Activated CD8-positive, alpha-beta memory T cell treated with anti-CD3 and anti-CD28 coated beads, Interleukin-2, amount 50 U/mL, for 24 hours (primary cell): Measurements from ENCODE around the gene HDAC3.
"Not testable (repeated sequence)": the region's sequence is repeated elsewhere in the genome, so short reads cannot be mapped to it uniquely, and the experiment has no call there.

Experiments
- DNase-seq: peaks from one replicate; pipeline ENCODE4 v3.0.0-alpha.2; 2020; ENCODE audit errors: extremely low read depth

Gene HDAC3

DNA sequence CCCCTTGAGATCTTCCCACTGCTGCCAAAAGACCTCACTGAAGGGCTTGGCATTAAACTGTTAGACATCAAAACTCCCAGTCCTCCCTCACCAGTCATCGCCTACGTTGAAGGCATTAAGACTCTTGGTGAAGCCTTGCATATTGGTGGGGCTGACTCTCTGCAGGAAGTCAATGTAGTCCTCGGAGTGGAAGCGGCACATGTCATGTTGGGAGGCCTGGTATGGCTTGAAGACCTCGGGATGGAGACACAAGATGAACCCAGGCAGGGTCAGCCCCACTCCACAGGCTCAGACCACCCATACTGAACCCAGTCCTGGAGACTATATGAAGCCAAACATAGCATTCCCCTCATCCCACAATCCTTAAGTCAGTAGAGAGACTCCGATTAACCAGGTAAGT, 1.9 kb downstream of the HDAC3 start:
- DNase-seq: no peak

DNA sequence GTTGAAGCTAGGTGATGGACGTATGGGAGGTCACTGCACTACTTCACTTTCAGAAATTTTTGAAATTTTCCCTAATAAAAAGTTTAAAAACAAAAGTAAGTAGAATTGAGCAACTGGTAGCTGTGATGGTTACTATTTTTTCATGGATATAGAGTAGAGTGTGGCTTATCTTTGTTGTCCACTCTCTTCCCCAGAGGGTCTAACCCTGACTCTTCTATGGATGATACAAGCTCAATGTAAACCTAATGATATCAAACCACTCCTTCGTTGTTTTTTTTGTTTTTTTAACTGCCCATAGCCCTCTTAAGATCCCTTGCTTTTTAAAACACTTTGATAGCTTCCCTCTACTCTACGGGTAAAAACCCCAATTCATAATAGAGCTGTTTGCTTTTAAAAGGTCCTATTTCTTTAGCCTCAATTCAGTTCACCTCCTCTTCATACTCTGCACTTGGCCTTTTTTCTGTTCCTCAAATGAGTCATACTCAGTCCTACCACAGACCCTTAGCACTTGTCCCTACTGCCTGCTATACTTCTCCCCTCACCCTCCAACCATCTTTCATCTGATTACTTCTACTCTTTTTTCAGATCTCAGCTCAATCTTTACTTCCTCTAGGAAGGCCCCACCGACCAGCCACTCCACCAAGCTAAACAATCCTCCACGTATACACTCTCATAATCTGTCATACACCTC, 2.6 kb downstream of the HDAC3 start:
- DNase-seq: no peak

DNA sequence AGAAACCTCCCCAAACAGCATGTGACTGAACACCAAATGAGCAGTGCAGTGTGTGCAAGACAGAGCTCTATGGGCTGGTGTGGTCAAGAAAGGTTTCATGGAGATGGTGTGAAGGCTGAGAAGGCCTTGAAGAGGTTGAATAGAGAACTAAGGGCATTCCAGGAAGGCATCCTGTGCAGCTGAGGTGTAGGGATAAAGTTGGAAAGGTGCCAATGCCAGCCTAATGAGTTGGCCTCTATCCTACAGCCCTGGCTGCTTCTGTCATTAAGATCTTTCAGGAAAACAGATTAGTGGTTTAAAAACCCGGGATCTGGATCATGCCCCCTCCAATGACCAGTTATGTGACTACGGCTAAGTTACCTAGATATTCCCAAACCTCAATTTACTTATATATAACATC, 4.0 kb downstream of the HDAC3 start:
- no peak for DNase-seq

DNA sequence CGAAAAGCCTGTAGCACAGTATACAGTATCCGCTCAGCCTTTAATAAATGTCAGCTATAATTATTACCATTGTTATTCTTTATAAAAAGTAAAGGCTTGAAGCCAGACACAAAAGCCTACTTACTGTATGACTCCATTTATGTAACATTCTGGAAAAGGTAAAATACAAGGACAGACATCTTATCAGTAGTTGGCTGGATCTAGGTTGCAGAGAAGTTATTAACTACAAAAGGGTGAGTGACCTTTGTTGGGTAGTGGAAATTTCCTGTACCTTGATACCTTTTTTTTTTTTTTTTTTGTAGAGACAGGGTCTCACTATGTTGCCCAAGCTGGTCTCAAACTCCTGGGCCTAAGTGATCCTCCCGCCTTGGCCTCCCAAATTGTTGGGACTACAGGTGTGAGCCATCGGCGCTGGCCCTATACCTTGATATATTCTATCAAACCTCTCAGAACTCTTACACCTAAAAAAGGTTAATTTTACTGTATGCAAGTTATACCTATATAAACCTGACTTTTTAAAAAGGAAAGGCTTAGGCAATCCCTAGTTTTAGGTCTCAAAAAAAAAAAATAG, 6.0 kb downstream of the HDAC3 start:
- no peak for DNase-seq

DNA sequence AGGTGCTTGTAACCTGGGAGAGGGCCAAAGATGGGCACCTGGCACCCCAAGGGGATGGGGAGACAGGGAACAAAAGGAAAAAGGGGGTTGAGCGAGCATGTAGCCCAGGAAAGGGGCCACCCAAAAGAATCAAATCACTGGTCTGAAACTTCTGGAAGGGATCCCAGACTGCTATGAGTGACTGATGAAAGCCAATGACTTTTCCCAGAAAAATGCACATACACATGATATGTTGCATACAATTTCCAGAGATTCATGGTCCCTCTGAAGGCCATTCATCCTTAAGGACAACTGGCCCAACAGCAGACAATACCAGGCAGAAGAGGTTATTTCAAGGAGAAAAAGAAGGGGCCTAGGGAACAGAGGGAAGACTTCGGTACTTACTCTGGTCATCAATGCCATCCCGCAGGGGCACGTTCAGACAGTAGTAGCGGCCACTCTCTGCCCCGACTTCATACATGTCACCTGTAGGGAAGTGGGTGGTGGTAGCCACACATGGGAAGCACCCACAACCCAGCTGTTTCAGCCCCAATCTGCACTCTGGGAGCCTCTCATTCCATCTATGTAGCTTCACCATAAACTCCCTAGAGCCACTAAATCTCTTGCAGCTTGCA, 8.4 kb downstream of the HDAC3 start:
- no peak for DNase-seq

DNA sequence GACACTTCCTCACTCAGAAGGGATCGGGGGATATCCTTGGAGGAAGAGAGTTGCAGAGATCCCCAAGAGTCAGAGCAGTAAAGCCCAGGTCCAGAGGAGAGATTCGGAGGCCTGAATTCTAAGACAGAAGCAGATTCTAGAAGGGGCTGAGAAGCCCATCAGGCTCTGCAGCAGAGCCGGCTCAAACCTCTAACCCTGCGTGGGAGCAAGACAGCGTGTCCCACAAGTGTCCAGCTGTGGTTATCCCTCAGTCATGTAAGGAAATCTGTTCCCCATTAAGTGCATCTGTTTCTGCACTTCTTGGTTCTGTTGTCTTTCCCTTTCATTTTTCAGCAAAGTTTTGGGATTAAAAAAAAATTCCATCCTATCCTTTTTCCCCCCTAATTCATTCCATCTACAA, 13.0 kb downstream of the HDAC3 start:
- DNase-seq: no peak

DNA sequence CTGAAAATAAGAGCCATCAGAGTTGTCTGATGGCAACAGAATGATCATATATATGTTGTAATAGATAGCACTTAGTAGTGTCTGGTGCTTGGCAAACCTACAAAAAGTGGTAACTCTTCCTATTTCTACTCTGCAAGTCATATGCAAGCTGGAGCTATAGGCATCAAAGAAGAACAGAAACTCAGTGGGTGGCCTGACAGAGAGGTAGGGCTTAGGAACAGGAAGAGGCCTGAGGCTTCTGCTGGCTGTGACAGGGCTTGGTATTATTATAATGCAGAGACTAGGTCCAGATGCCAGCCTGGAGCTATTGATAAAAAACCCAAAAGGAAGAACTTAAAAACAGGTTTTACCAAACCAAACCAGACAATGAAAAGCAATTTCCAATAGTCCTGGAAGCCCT, 13.5 kb downstream of the HDAC3 start:
- DNase-seq: no peak

DNA sequence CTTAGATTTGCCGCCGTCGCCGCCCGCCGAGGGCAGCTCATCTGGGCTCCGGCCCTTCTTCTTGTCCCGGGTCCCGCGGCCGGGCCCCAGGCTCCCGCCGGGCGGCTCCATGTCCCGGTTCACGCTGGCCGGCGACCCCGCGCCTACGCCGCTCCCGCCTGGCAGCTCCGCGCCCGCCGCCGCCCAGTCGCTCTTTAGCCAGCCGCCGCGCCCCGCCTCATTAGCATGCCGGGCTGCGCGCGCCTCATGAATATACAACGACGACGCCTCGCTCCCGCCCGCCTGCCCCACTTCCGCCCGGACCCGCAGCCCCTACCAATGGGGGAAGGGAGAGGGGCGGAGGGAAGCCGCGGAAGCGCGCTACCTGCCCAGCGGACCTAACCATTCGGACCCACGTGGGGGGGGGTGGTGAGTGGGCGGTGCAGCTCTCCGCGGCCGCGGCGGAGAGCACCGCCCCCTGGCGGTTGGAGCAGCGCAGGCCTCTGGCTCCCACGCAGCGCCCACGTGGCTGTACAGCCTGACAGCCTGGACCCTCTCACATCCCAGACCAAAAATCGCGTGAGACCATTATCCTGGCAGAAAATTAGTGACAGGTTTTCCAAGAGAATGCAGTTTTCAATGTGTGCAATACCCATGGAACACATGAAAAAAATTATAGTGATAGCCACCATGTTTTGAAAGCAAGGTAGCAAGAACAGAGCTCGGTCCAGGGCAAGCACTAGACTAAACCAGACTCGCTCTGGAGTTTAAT, 17.7 kb downstream of the HDAC3 start, which contains the start of gene DIAPH1:
Gene DIAPH1, minus strand, starts transcription at position 197 of the 751 bp plus-strand sequence. Its CDS starts 86 bp downstream, at position 111.
- peak; percentile 96 for DNase-seq

DNA sequence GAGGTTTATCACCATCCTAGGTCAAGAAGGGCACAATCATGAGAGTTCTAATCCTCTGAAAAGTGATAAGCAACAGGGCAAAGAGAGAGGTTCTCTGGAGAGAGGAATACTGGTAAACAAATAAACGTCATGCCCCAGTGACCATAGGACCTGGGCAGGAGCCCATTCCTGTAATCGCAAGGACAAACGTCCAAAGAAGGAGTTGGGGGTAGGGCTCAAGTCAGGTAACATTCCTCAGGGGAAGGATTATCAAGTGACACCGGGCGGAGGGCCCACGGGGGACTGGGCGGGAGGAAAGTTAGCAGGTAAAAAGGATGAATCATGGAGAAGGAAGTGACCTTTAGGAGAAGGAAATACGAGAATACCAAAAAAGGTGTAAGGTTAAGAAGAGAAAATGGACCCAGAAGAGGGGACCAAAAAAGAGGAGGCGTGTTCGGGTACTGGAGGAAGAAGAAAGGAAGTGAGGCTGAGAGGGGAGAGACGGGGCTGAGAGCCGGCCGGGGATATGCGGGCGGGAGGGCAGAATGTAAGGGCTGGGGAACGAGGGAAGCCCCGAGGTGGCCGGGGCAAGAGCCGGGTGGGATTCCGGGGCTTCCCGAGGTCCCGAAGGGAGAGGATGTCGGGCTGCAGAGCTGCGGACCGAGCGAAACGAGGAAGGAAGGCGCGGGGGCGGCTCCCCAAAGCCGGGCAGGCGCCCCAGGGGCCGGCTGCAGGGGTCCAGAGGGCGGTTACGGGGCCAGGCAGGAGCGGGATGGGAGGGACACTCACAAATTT, 18.4 kb downstream of the HDAC3 start:
- peak; percentile 26 for DNase-seq

DNA sequence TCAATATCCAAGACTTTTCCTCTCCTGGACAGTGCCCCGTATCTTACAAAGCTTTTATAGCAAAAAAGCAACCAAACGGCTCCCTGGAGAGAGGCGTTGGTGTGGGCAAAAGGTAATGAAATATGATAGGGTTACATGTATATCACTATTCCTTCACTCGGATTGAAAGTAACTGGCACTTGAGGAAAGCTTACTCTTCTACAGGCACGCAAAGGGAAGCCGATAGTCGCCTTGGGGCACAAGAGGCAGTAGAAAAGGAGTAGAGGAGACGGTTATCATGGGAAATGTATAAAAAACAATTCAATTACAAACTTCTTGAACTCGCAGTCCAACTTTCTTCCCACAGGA, 19.0 kb downstream of the HDAC3 start:
- no peak for DNase-seq

DNA sequence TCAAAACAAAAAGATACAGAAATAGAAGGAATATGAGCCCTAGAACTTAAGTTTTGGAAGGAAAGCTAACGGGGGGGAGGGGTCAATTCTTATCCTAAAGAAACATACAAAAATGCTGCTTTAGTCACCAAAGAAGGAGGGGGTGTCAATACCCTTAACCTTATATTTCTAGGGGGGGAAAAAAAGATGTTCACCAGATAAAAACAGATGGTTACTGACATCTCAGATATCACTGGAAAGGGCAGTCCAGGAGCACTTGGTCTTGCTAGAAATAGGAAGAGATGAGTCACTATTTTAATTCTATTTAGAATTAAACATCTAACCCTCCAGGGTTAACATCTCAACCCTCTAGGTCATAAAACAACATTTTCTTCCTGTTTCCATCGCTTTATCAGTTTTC, 19.5 kb downstream of the HDAC3 start:
- no peak for DNase-seq

DNA sequence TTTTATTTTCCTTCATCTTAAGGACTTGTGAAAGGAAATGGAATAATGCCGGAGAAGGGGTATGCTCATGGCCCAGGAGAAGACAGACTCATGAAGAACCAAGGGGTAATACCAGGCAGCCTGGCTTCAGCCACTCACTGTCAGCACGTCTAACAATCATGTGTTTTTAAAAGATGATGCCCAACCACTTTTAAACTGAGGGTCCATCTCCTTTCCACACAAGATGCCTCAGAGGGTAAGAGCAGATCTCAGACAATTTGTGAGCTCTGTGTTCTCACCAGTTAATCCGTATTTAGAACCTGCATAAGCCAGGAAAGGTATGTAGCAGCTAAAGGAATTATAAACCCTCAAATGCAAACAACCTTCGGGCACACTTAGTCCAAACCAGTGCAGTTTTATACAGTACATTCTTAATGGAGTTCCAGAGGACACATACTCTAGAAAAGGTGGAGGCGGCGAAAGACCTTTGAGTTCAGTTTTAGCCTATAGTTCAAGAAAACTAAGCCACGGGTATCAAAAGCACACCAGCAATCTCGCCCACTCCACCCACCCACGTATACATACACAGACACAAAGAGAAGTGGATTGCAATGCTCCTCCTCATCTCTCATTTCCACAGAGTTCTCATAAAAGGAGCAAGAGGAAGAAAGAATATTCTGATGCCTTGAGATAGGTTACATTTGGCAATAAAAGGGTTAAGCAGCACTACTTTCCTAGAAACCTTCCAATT, 20.5 kb downstream of the HDAC3 start:
- no peak for DNase-seq

DNA sequence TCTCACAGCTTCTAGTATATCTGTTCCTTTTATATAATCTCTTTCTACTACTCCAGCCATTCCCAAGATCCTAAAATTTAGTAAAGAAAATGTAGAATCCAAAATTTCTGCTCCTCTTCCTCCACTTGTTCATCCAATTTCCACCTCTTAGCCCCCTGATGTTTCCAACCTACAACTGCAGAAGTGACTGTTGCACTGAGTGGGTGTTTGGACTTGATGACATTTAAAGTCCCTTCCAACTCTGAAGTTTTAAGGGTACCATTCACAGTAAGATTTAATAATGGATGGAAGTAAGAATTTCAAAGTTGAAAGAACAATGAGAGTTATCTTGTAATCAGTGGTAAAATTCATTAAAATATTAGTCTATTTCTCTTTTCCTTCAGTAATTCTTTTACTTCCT, 23.3 kb downstream of the HDAC3 start:
- DNase-seq: no peak

DNA sequence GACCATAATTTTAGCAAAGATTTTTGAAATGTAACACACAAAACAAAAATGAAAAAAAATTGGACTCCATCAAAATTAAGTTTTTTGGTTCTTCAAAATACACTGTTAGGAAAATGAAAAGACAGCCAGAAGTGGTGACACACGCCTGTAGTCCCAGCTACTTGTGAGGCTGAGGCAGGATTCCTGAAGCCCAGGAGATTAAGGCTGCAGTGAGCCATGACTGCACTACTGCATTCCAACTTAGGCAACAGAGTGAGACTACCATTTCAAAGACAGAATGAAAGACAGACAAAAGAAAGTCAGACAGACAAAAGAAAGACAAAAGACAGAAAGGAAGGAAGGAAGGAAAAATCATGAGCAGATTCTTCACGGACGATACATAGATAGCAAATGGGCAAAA, 25.4 kb downstream of the HDAC3 start:
- no peak for DNase-seq

DNA sequence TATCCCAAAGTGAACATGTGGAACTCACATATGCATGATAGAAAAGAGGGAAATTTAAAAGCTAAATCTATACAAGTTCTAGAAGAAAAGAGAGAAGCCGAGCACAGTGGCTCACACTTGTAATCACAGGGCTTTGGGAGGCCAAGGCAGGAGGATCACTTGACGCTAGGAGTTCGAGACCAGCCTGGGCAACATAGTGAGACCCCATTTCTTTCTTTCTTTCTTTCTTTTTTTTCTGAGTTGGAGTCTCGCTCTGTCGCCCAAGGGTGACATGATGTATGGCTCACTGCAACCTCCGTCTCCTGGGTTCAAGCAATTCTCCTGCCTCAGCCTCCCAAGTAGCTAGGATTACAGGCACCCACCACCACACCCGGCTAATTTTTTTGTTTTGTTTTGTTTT, 26.7 kb downstream of the HDAC3 start:
- not testable (repeated sequence) for DNase-seq

DNA sequence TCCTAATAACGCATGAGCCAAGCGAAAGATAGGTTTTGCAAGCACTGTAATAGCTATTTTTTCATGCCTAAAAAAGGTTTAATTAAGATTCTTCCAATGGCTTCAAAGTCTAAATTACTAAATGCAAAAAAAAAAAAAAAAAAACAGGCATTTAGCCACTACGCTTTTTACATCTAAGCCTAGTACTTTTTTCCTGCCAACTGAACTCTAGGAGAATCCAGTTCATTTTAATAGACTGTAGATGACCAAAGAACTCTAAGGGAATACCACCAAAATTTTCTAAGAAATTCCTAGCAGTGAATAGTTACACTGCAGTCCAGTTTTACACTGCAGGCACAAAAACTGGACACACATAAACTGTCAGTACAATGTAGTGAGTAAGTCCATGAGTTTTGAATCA, 27.6 kb downstream of the HDAC3 start:
- no peak for DNase-seq

DNA sequence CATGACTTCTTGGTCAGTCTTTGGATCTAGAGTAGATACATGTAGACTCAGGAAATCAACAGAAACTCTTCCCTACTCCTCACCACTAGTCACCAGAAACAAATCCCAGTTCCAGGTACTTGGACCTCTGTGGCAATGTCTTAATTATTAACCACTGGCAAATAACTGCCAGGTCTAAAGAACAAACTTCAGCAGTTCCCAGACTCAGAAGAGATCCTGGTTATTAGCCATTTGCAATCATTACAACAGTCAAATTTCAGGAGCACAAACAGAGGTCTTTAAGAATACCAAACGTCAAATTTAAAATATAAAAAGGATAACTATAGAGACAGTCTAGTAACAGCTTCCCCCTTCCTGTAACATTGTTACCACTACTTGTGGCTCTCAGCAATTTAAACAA, 28.1 kb downstream of the HDAC3 start:
- no peak for DNase-seq

DNA sequence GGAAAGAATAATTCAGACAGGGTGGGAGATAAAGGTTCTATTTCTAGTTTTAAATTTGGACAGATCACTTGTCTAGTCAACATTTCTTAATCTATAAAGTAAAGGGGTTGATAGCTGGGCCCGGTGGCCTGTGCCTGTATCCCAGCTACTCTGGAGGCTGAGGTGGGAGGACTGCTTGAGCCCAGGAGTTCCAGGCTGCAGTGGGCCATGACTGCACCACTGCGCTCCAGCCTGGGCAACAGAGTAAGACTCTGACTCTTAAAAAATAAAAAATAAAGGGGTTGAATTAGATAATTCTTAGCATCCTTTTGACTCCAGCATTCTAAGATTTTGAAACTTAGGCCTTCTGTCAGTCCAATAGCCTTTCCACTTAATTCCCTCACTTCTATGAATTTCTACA, 28.6 kb downstream of the HDAC3 start:
- no peak for DNase-seq

DNA sequence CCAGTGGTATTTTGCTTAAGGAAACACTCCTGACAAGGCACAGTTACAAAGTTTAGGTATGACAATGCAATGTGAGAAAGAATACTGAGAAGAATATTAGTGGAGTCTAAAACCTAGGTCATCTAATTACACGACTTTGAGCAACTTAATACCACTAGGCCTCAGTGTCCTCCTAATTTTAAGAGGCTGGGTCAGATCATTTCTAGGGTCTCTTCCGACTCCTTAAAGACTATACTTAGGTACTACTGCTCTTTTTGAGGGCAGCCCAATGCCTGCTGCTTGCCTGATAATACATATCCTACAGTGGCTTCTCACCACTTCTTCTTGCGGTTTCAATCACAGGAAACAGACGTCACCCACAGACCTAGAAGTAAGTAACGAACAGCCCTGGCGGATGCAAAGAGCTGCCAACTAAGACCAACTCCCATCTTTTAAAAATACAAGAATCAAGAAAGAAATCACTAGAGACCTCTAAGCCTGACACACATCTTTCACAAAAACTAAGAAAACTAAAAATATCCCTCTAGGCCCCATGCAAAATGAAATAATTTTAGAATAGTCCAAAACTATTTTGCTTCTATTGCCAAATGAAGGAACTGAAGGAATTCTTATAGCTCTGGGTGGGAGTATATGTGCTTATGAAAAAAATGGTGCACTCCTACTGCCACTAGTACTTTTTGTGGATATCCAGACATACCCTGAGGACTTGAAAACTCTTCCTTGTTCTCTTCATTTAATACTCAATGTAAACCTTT, 30.9 kb downstream of the HDAC3 start:
- DNase-seq: peak; percentile 48

DNA sequence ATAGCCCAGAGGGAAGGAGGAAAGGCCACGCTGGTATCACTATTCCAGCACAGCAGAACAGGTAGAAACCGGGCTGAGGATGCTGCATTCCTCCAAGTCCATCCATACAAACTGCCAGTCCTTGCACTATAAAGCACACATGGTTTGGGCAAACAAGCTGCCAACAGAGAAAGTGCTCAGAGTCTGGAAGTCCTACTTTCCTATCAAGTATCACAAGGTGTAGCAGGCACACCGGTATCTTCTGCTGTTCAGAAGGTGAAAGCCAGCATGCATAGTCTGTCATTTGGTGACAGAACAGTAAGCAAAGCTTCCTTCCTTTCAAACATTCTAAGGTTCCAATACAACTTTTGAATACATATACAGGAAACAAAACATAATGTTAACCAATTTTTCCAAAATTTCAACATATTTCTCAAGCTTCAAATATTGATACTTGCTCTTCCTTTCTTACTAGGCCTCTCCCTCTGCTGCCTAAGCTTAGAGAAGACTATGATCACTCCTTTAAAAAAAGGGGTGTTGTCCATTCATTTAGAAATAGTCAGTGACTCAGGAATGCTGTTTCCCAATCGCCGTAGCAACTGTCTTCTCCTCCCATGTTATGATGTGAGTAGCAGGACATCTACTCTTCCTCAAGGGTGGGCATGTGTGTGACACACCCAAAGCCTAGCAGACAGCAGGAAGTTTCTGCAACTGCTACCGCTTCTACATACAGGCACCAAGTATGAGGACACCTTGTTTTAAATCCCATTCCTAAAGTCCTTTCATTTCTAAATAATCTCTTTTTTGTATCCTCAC, 32.5 kb downstream of the HDAC3 start:
- DNase-seq: no peak
